RCC 7860 (cell line): ENCODE measurements around the gene DNAAF1.
"Not testable (repeated sequence)": the region's sequence is repeated elsewhere in the genome, so short reads cannot be mapped to it uniquely, and the experiment has no call there.

Source experiments
- DNase-seq: peaks from one replicate; pipeline ENCODE4 v3.0.0-alpha.2; 2015; ENCODE audit warnings: low spot score
- FAIRE-seq: peaks from 2 replicates; lab custom pipeline; 2012; peaks lifted over from hg19 to GRCh38; lab: Jason Lieb, UNC

Gene DNAAF1

DNA sequence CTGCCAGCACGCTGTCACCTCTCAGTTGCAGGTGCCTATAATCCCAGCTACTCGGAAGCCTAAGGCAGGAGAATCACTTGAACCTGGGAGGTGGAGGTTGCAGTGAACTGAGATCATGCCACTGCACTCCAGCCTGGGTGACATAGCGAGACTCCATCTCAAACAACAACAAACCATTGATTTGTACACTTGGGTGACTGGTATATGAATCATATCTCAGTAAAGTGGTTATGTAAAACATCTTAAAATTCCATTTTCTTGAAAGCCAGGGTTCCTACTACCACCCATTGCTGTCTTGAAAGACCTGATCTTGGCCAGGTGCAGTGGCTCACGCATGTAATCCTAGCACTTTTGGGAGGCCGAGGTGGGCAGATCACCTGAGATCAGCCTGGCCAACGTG is 60.0 kb downstream of the DNAAF1 start:
- not testable (repeated sequence) for FAIRE-seq, DNase-seq

DNA sequence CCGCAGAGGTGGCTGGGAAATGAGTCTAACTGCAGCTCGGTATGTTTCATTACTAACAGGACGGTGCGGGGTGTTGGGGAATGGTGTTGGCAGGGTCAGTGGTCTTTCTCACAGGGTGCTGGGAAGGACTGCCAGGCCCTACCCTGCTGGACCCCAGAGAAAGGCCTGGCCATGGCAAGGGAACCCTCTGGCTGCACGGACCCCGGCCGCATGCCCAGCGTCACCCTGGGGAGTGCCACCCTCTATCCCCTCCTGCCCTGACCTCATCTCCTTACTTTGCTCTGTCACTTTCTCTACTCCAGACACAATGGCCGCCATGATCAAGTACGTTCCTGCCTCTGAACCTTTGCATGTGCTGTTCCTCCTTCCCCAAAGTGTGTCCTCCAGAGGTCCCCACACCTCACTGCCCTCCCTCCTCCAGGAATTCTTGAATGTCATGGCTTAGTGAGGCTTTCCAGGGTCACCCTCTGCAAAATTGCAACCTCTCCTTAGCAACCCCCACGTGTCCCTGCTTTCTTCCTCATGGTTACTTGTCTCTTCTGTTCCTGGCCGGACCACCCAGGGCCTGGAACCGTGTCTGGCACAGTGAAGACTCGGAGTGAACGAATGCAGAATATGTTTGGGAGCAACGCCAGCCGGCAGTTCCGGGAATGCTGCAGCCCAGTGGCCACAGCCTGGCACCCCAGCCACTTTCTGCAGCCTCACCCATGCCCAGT is 61.0 kb downstream of the DNAAF1 start:
- no peak for FAIRE-seq
- DNase-seq: no peak

DNA sequence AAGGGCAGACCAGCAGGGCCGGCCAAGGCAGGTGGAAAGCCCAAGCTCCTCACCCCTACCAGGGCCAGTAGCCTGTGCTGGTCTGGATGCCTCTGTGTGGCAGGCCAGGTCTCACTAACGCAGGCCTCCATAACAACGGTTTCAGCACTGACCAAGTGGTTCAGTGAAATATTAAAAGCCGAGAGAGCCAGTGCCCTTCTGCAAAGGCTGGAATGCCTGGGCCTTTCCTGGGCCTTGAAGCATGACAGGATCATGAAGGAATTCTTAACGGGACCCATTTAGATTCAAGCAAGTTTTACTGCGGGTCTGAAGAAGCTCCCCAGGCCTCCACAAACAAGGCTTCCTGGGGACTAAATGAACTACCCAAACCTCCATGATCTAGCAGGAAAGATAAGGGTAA is 62.1 kb downstream of the DNAAF1 start:
- DNase-seq (no peak), FAIRE-seq (no peak)

DNA sequence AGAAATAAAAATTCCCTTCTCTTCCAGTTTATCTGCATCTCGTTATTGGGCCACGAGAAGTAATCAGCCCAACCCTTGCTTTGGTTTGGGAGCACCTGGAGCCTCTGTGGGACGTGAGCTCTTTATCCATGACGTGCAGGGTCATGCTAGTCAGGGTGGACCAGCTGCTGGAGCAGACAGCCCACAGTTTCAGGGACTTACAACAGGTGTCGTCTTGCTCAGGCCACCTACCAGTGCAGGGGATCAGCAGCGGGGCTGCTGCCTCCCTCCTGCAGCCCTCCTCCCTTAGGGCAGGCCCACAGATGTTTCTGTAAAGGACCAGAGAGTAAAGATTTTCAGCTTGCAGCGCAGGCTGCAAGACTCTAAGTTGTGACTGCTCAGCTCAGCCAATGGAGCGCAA is 62.8 kb downstream of the DNAAF1 start:
- no peak for DNase-seq
- FAIRE-seq: no peak

DNA sequence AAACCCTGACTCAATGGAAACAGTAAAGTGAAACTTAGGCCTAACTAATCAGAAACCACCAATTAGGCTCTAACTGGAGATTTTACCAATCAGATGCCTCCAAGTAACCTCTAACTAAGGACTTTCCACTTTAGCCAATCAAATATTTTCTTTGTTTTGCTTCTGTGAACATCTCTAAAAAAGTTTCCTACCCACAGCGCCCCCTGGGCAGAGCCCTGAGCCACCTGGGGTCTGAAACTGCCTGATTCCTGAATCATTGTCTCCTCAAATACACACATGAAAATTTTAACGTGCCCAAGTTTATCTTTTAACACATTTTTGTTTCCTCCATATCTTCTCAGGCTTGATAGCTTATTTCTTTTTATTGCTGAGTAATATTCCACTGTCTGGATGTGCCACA is 64.9 kb downstream of the DNAAF1 start:
- no peak for FAIRE-seq

DNA sequence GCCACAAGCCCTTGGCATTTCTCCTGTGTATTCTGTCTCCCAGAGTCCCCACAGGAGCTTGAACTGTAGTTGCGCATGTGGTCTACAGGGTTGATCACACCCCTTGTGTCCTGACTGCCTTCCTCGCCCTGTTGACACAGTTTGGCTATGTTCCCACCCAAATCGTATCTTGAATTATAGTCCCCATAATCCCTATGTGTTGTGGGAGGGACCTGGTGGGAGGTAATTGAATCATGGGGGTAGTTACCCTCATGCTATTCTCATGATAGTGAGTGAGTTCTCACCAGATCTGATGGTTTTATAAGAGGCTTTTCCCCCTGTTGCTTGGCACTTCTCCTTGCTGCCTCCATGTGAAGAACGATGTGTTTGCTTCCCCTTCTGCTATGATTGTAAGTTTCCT is 67.0 kb downstream of the DNAAF1 start:
- DNase-seq: no peak
- no peak for FAIRE-seq

More for the DNA sequence above, 64.9 kb downstream of the DNAAF1 start:
- no peak for DNase-seq

DNA sequence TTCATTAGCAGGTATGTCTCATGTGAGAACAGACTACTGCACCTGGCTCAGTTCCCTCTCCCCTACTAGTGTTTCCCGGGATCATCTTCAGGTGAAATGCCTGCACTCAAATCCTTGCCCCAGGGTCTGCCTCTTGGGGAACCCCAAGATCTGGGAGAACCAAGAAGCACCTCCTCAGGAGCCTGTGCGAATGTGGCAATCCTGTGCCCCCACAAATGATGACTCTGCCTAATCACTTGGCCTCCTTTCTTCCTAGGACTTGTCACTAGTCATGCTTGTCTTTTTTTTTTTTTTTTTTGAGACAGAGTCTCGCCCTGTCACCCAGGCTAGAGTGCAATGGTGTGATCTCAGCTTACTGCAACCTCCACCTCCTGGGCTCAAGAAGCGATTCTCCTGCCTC is 67.5 kb downstream of the DNAAF1 start:
- DNase-seq: no peak
- FAIRE-seq: no peak

DNA sequence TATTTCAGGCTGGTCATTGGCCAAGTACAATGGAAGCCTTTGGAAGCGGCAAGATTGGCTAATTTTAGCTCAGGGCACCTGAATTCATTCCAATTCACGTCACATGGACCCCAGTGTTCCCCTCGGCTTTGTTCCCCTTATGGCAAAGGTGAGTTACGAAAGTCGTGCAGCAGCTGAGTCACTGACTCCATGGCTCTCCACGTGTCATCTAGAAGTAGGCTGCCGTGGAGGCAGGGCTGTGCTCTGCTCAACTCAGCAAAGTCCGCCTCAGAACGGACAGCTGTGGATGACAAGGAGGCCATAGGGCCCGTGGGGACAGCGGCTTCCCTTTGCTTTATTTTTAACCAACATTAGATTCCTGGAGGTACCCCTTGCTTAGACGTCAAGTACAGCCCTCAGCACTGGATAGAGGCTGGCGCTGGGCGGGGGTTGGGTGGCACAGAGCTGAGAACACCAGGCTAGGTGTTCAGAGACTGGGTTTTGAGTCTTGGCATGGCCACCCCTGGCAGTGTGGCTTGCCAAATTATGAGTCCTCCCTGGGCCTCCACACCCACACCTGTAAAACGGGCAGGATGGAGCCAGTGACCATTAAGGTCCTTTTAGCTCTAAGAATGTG is 69.5 kb downstream of the DNAAF1 start:
- DNase-seq (no peak), FAIRE-seq (no peak)

DNA sequence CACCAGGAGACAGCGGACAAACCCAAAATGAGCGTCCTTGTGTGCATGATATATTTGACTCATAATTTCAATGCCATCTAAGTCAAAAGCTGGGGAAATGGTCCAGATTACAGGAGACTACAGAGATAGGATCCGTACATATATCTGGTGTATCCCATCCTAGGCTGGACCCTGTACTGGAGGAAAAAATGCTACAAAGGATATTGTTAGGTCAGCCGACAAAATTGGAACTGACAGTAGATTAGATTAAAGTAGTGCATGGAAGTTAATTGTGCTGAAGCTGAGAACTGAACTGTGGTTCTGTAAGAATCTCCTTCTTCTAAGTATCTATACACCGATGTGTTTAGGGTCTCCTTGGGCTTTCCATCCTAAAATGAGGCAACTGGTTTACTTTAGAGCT is 70.4 kb downstream of the DNAAF1 start:
- no peak for FAIRE-seq
- DNase-seq: no peak

DNA sequence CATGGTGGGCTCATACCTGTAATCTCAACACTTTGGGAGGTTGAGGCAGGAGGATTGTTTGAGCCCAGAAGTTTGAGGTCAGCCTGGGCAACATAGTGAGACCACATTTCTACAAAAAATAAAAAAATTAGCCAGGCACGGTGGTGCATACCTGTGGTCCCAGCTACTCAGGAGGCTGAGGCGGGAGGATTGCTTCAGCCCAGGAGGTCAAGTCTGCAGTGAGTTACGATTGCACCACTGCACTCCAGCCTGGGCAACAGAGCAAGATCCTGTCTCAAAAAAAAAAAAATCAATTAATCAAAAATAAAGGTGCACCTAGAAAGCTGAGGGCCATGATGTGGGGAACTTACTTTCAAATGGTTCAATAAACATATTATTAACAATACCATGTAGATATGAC is 71.0 kb downstream of the DNAAF1 start:
- not testable (repeated sequence) for DNase-seq, FAIRE-seq

DNA sequence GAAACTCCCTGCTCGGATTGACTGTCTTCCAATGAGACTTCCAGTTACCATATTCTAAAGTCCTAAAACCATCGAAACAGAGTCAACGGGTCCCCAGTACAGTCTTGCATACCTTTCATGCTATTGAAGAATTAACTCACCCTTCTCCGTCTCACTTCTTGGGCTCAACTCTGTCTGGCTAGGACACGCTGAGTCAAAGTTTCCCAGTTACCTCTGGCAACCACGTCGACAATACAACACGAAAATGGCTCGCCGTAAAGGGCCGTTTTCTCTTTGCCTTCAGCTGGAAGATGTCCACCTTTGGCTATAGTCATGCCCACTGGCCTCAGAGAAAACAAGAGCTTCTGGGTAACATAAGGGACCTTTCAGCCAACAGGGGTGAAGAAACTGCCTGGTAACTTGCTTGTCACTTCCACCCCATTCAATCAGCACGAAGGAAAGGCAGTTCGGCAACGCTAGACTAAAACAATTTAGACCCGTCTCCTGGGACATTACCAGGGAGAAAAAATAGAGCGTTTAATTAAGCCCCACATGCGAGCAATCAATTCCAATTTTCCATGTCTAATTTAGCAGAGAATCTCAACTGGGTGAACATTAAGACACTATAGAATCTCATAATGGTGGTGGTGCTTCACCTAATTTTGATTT is 73.2 kb downstream of the DNAAF1 start:
- FAIRE-seq: no peak
- DNase-seq: no peak

DNA sequence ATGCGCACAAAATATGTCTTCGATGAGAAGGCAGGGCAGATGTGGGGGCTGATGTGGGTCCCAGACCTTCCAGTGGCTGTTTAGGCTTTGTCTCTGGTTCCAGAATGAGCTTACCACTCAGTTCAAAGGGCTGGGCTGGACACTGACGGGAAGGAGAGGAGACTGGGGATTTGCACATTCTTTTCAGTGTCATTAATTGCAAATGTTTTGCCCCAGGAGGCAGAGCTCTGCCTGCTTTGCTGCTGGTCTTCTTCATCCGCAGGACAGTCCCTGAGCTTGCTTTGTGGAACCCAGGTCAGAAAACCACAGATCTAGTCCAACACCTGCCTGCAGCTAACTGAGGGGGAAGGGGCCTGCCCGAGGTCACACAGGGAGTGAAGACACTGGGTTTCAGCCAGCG is 73.8 kb downstream of the DNAAF1 start:
- FAIRE-seq (no peak), DNase-seq (no peak)

DNA sequence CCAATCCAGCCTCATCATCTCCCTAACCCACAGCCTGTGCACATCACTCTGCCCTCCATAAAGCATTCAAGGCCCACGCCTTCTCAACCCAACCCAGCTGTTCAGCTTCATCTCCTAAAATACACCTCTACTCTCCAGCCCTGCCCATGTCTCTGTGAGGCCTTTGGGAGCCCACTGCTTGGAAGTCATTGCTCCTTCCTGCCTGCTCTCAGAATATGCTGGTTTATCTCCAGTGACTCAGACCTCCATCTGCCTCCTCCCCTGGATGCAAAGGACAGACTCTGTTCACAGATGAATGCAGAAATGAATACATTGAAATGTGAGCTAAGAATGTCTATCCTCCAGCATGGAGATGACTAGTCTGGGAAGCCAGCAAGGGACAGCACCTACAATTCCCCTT is 75.7 kb downstream of the DNAAF1 start:
- DNase-seq (peak; percentile 32), FAIRE-seq (no peak)

DNA sequence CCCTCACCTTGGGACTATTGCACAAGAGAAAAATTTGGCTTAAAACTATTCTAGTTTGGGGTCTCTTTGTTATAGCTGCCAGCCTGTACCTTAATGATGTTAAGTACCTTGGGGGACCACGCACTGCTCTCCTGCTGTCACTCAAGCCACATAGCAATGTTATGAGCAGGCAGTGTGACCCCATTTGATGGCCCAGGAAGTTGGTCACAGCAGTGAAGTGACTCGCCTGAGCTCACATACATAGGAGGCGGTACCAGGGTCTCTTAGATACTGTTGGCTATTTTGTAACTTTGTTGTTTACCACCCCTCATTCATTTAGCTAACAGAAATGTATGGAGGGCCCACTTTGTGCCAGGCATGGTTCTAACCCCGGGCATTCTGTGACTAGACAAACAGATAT is 78.3 kb downstream of the DNAAF1 start:
- no peak for FAIRE-seq
- DNase-seq: peak; percentile 45

DNA sequence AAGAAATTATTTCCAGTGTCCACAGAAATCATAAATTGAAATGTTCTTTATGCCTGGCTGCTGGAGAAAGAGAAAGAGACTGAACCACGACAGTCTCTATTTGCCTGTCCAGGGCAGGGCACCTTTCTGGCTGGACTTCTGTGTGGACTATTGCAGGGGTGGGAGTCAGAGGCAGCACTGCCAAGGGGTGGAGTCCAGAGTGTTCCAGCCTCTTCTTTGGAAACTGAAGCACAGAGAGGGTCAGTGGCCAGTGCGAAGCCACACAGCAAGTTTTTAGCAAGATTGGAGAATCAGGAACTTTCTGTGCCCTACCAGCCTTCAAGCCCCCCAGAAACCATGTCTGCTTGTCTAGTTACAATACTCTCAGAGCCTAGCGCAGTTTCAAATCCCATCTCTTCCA is 79.4 kb downstream of the DNAAF1 start:
- FAIRE-seq (no peak), DNase-seq (no peak)

DNA sequence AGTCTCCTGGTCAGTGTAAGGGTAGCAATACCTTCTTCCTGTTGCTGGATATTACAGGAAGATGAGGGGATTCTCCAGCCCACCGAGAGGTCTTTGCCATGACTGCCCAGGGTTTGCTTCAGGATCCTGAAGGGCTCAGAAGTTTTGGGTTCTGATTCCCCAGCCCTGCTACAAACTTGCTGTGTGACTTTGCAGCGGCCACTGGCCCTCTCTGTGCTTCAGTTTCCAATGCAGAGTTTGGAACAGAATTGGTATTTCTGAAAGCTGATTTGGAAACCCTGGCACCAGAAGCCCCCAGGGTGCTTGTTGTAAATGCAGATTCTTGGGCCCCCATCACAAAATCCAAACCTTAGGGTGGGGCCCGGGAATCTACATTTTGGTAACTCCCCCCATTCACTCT is 80.0 kb downstream of the DNAAF1 start:
- DNase-seq (no peak), FAIRE-seq (no peak)

DNA sequence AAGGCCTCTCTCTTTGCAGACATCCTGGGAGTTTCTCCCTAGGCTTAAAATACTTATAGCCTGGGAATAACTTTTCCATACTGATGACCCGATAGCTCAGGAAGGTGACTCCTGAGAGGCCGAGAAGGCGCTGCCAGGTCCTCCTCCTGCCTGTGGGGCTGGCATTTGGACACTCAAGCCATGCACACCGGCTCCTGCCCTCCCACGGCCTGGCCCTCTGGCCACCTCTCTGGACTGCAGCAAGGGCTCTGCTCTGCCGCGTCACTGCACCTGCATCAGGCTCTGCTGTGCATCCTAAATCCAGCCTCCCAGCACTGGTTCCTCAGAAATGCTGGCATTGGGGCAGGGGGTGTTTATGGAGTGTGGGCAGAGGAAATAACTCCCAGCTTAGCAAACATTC is 80.5 kb downstream of the DNAAF1 start:
- no peak for FAIRE-seq
- no peak for DNase-seq

DNA sequence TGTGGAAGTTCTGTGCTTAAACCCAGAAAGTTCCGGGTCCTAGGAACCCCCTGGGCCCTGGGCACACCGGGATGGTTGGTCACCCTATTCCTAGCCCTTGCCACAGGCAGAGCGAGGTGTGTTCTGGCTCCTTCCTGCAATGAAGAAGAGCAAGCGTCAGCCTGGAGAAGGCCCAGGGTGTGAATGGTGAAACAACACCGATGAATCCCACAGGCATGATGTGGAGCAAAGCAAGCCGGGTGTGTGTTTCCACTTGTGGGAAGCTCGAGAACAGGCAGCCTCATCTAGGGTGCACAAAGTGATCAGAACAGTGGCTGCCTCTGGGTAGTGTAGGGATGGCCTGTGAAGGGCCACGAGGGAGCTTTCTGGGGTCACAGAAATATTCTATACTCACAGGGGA is 80.9 kb downstream of the DNAAF1 start:
- no peak for FAIRE-seq
- DNase-seq: no peak
